B cell (primary cell): ENCODE measurements around the gene VBP1.
"Not testable (repeated sequence)": the region's sequence is repeated elsewhere in the genome, so short reads cannot be mapped to it uniquely, and the experiment has no call there.

Experiments used
- CTCF ChIP-seq: fragments of 200-600 bp; IDR thresholded peaks from one replicate; pipeline ENCODE4 v1.8.0; 2022; ENCODE audit warnings: antibody characterized with exemption, mild to moderate bottlenecking
- EZH2 ChIP-seq: IDR thresholded peaks from 2 replicates; pipeline ENCODE4 v1.6.1; 2012; ENCODE audit warnings: borderline replicate concordance, low read depth, mild to moderate bottlenecking, moderate library complexity, low read length; ENCODE audit not compliant: insufficient read depth, poor library complexity, severe bottlenecking

GRCh38 chrX:155223746-155224145 lies 7.5 kb downstream of the VBP1 start:
- not testable (repeated sequence) for TF ChIP-seq CTCF, EZH2
